MM.1S (cell line): ENCODE measurements around the gene CIPC.

Experiments
- EZH2phosphoT487 ChIP-seq: fragments of 300-600 bp; sonication (generic); IDR thresholded peaks from 2 replicates; pipeline ENCODE4 v1.6.1; 2018; ENCODE audit warnings: antibody characterized with exemption, low read length
- TF ChIP-seq, protein P1 (sequence below): fragments of 300-600 bp; sonication (generic); IDR thresholded peaks from 2 replicates; pipeline ENCODE4 v1.5.1; 2016; ENCODE audit warnings: antibody characterized with exemption, low read length, mixed read lengths

DNA sequence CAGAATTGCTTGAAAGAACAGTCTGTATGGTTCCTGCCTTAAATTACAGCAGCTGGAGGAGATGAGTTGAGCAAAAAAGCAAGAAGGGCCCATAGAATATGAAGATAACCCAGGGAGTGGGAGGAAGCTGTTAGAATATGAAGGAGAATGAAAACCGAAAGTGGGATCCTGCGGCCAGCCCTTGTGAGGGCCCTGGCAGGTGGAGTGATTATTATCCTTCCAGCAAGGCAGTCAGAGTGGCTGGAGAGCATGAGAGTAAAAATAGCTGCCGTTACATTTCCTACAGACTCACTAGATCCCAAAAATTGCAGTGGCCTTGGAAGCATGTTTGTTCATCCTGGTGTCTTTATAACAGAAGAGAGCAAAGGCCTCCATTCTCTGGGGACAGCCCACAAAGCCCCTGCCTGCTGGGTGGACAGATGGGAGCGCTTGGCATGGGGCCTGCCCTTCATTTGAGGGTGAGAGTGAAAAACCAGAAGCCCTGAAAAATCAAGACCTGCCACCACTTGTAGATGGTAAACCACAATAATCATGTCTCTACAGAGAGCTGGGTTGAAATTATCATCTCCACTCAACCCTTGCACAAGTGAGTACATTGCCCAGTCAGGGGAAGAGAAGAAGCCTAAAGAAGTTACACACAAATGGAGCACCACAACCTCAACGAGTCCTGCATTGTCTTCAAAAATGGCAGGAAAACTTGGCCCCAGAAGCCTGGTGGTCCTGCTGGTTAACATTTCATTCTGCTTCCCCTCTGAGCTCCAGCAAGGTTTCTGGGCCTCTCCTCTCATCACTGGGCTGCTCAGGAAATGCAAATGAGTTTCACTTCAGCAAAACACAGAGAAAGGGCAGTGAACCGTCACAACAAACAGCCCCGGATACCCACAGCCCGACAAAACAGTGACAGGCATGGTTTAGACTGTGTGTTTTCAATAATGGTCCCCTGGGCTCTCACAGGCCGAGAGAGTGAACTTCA lies 23.0 kb downstream of the CIPC start:
- TF ChIP-seq, protein P1, sequence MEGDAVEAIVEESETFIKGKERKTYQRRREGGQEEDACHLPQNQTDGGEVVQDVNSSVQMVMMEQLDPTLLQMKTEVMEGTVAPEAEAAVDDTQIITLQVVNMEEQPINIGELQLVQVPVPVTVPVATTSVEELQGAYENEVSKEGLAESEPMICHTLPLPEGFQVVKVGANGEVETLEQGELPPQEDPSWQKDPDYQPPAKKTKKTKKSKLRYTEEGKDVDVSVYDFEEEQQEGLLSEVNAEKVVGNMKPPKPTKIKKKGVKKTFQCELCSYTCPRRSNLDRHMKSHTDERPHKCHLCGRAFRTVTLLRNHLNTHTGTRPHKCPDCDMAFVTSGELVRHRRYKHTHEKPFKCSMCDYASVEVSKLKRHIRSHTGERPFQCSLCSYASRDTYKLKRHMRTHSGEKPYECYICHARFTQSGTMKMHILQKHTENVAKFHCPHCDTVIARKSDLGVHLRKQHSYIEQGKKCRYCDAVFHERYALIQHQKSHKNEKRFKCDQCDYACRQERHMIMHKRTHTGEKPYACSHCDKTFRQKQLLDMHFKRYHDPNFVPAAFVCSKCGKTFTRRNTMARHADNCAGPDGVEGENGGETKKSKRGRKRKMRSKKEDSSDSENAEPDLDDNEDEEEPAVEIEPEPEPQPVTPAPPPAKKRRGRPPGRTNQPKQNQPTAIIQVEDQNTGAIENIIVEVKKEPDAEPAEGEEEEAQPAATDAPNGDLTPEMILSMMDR, result no peak
- TF ChIP-seq EZH2phosphoT487, result no peak
